ENCODE data around the gene KRTAP4-1.
"Not testable (repeated sequence)": the region's sequence is repeated elsewhere in the genome, so short reads cannot be mapped to it uniquely, and the experiment has no call there.

KRTAP4-1 gene

GRCh38 chr17:41168121-41168520 lies 16.6 kb downstream of the KRTAP4-1 start, which contains the start of gene KRTAP4-3:
Gene KRTAP4-3 (minus strand): TSS chr17:41168221. CDS start chr17:41168172, 49 bp downstream.
- no peak for DNase-seq

- DNase-seq = no peak
These were observed 17.1 kb downstream of the KRTAP4-1 start for GRCh38 chr17:41167561-41167960.

GRCh38 chr17:41163828-41164227 lies 20.9 kb downstream of the KRTAP4-1 start:
- no peak for DNase-seq

GRCh38 chr17:41160648-41161047 lies 24.1 kb downstream of the KRTAP4-1 start, which contains the start of gene KRTAP4-4:
Gene KRTAP4-4 (minus strand): TSS chr17:41160748. CDS start chr17:41160691, 57 bp downstream.
- DNase-seq = no peak

- not testable (repeated sequence) for DNase-seq
These were observed 24.5 kb downstream of the KRTAP4-1 start for GRCh38 chr17:41160190-41160589.

GRCh38 chr17:41153856-41154255 lies 30.9 kb downstream of the KRTAP4-1 start:
- no peak for DNase-seq

- no peak for DNase-seq
These were observed 33.2 kb downstream of the KRTAP4-1 start for GRCh38 chr17:41151525-41151924.

GRCh38 chr17:41150026-41150425 lies 34.7 kb downstream of the KRTAP4-1 start:
- no peak for DNase-seq

- no peak for DNase-seq
These were observed 35.1 kb downstream of the KRTAP4-1 start, which contains the start of gene KRTAP4-5 for GRCh38 chr17:41149652-41149985. Gene KRTAP4-5 (minus strand): TSS chr17:41149825. CDS start chr17:41149767, 58 bp downstream.

GRCh38 chr17:41148971-41149651 lies 35.6 kb downstream of the KRTAP4-1 start:
- not testable (repeated sequence) for DNase-seq

- no peak for DNase-seq
These were observed 37.0 kb downstream of the KRTAP4-1 start for GRCh38 chr17:41147531-41148204.

GRCh38 chr17:41145261-41145660 lies 39.5 kb downstream of the KRTAP4-1 start:
- no peak for DNase-seq

- DNase-seq = no peak
These were observed 39.9 kb downstream of the KRTAP4-1 start for GRCh38 chr17:41144846-41145245.

GRCh38 chr17:41141361-41141760 lies 43.4 kb downstream of the KRTAP4-1 start:
- DNase-seq = no peak

- DNase-seq = no peak
These were observed 44.2 kb downstream of the KRTAP4-1 start, which contains the start of gene KRTAP4-6 for GRCh38 chr17:41140360-41141131. Gene KRTAP4-6 (minus strand): TSS chr17:41140544. CDS start chr17:41140487, 57 bp downstream.

- not testable (repeated sequence) for DNase-seq
These were observed 44.8 kb downstream of the KRTAP4-1 start for GRCh38 chr17:41139865-41140264.

Measured in activated CD4-positive, alpha-beta T cell treated with anti-CD3 and anti-CD28 coated beads, Interleukin-2, amount 50 U/mL, for 4 hours (primary cell).